GM12873 (cell line): Measurements from ENCODE around the gene ERG.

ENCODE experiments used
- TF ChIP-seq, protein P1 (sequence below): IDR thresholded peaks from 2 replicates; pipeline ENCODE4 v1.5.1; 2012; ENCODE audit warnings: low read depth, mild to moderate bottlenecking, moderate library complexity, low read length, control low read depth; ENCODE audit not compliant: insufficient read depth; ENCODE audit errors: missing control alignments

ERG gene

DNA sequence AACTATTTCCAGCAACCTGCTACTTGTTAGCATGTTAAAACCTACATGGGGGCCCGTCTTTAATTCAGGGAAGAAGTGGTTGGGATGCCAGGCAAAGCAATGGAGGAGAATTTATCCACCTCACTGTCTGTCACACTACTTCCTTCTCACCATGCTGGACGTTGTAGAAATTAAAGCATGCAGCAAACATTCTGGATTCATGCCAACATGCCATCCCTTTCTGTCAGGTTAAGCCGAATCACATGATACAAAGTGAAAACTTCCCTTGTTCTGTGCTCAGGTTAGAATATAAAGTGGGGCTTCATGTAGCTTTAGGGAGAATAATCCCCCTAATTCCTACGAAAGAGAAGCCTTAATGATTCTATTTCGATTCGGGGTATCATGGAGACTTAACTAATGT lies 95.5 kb downstream of the ERG start:
- TF ChIP-seq, protein P1, sequence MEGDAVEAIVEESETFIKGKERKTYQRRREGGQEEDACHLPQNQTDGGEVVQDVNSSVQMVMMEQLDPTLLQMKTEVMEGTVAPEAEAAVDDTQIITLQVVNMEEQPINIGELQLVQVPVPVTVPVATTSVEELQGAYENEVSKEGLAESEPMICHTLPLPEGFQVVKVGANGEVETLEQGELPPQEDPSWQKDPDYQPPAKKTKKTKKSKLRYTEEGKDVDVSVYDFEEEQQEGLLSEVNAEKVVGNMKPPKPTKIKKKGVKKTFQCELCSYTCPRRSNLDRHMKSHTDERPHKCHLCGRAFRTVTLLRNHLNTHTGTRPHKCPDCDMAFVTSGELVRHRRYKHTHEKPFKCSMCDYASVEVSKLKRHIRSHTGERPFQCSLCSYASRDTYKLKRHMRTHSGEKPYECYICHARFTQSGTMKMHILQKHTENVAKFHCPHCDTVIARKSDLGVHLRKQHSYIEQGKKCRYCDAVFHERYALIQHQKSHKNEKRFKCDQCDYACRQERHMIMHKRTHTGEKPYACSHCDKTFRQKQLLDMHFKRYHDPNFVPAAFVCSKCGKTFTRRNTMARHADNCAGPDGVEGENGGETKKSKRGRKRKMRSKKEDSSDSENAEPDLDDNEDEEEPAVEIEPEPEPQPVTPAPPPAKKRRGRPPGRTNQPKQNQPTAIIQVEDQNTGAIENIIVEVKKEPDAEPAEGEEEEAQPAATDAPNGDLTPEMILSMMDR, result no peak

DNA sequence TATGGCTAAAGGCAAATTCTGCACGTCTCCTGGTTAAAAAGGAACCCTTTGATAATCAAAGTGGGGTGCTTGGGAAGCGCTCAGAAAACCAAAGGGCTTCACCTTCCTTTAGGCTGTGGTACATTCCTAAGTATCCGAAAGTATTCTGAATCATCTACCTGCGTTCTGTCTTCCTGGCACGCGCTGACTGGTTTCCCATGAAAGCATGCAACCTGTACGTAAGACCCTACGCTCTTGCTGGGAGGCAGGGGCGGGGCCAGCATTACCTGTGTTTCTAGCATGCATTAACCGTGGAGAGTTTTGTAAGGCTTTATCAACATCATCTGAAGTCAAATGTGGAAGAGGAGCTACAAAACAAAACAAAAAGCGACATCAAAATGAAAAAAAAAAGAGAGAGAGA lies 96.0 kb downstream of the ERG start:
- TF ChIP-seq, protein P1, result no peak

DNA sequence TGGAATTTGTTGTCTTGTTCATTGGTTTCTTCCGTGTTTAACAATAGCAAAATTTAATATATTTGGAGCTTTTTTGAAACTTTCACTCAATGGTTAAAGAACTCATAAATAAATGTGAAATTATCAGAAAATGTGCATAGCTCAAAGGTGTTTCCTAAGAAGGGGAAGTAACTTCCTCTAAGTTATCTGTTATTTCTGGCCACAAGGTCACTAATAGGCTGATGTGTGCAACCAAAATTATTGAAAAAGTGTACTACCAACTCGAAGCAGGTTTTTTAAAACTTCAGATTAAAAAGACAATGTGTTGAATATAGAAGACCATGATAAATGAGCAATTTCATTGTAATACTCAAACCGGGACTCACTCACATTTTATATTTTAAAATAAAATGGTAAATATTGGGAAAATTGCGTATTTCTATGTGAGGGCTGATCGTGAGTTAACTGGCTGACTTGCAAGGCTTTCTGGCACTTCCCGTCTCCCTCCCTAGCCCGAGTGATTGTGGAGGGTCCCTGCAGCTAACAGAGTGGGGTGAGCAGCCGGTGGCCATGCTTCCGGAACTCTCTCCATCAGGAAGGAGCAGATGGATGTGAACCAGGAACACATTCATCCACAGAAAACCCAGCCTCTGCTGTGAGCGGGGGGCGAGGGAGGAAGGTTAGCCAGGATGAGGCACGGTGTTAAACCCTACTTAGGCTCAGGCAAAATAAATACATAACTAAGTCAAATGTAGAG lies 96.9 kb downstream of the ERG start:
- TF ChIP-seq, protein P1, result no peak

DNA sequence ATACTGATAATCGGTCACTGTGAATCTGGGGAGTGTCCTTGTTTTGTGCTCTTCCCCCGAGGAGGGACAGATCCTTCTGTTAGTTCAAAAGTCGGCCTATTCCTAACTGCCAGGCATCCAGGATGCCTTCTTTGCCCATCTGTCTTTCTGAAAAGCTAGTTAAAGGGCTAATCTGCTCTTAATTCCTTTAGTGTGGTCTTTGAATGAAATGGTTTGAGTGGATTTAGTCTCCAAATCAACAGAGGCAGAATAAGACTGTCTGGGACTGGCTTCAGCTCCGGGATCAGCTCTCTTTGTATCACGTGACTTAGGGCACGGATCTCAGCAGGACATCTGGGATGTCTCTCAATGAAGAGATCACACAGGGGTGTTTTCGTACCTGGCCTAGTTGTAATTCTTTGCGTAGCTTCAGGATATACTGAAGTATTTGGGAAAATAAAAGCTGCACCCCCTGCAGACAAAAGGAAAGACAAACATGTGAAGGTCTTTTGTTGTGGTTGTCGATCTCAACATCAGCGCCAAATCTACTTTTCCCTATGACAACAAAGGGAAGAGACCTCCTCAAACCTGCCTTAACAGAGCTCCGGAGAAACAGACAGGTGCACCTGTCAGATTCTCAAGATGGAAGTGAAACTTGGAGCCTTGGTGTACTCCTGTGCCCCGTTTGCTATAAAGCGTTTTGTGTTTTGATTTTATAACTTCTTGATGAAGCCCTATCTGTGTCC lies 97.9 kb downstream of the ERG start:
- TF ChIP-seq, protein P1, result no peak

DNA sequence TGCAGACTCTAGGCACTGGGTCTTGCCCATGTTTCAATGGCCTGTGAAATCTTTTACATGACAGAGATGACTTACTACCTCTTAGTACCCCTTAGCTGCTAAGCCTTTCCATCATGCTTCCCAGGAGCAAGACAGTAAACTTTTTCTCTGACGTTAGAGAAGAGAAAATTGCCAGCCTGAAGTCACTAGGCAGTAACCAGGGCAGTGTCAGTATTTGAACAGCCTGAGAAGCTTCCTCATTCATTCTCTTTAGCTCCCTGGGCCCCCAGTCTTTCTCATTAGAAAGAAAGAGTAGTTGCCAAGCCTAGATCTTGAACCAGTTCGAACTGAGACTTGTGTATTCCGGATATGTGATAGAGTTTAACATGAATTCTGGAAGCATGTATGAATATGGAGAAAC lies 99.2 kb downstream of the ERG start:
- TF ChIP-seq, protein P1, result no peak

DNA sequence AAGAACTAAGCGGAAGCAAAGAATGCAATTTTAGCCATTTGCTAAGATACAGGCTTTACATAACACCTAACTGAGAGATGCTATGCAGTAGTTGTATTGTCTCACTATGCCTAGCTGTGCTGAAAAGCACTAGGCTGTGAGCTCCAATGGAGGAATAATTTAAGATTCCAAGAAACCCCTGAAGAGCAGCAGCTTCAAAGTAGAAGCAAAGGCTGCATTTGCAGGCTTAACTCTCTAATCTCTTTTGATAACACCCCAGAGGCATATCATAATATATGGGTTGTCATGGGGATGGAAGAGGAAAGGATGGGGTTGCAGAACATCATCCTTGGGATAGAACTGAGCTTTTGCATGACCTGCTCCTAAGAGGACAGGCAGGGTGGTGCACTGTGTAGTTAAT lies 102.0 kb downstream of the ERG start:
- TF ChIP-seq, protein P1, result no peak

DNA sequence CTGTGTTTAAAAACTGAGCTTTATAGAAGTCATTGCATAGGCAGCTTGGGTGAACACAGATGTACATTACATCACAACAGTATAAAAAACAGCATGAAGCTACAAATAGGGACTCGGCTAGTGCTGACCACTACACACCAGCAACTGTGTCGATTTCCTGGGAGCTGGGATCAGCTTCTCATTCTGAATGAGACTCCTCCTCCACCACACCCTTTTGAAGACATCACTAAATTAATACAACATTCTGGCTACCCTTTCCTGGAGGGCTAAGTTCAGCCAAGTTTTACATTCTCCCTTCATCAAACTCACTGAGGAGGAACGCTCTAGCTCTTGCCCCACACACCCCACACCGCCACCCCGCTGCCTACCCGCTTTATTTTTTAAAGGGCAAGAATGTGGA lies 102.7 kb downstream of the ERG start:
- TF ChIP-seq, protein P1, result no peak
